Embryonic facial prominence (tissue), 1 donor: ENCODE measurements around the gene FKBP1B.
"Not testable (repeated sequence)": the region's sequence is repeated elsewhere in the genome, so short reads cannot be mapped to it uniquely, and the experiment has no call there.

Experiments used
- DNase-seq: peaks from one replicate; pipeline ENCODE4 v3.0.0-alpha.2; 2016; ENCODE audit errors: extremely low spot score

Gene FKBP1B

GRCh38 chr2:24058564-24059271 lies 9.2 kb downstream of the FKBP1B start:
- no peak for DNase-seq

- DNase-seq = no peak
Observed at GRCh38 chr2:24065341-24065740, 15.8 kb downstream of the FKBP1B start.

- no peak for DNase-seq
Observed at GRCh38 chr2:24072259-24072658, 22.7 kb downstream of the FKBP1B start.

GRCh38 chr2:24073816-24074215 lies 24.3 kb downstream of the FKBP1B start:
- no peak for DNase-seq

GRCh38 chr2:24075259-24075658 lies 25.7 kb downstream of the FKBP1B start:
- DNase-seq = no peak

- peak; percentile 95 for DNase-seq
Observed at GRCh38 chr2:24075915-24076848, 26.6 kb downstream of the FKBP1B start, which contains the start of gene SF3B6. Gene SF3B6 (minus strand): TSS chr2:24076326. CDS start chr2:24076229, 97 bp downstream.

GRCh38 chr2:24076849-24077534 lies 27.5 kb downstream of the FKBP1B start:
- DNase-seq = peak; percentile 10

- no peak for DNase-seq
Observed at GRCh38 chr2:24077535-24077877, 28.0 kb downstream of the FKBP1B start.

GRCh38 chr2:24077879-24078278 lies 28.3 kb downstream of the FKBP1B start:
- no peak for DNase-seq

- DNase-seq = no peak
Observed at GRCh38 chr2:24080701-24081100, 31.2 kb downstream of the FKBP1B start.

GRCh38 chr2:24082787-24083566 lies 33.4 kb downstream of the FKBP1B start:
- no peak for DNase-seq

- DNase-seq = peak; percentile 65
Observed at GRCh38 chr2:24083567-24084385, 34.2 kb downstream of the FKBP1B start.

GRCh38 chr2:24084386-24085199 lies 35.1 kb downstream of the FKBP1B start, which contains the start of gene TP53I3:
Gene TP53I3 (minus strand): TSS chr2:24084834. CDS start chr2:24084326, 508 bp downstream.
- DNase-seq = peak; percentile 70

GRCh38 chr2:24085200-24085489 lies 35.6 kb downstream of the FKBP1B start:
- DNase-seq = no peak

GRCh38 chr2:24086241-24086640 lies 36.7 kb downstream of the FKBP1B start:
- no peak for DNase-seq

GRCh38 chr2:24087032-24087431 lies 37.5 kb downstream of the FKBP1B start:
- DNase-seq = no peak

- DNase-seq = no peak
Observed at GRCh38 chr2:24088821-24089359, 39.3 kb downstream of the FKBP1B start.

- DNase-seq = not testable (repeated sequence)
Observed at GRCh38 chr2:24093270-24093669, 43.7 kb downstream of the FKBP1B start.

GRCh38 chr2:24095171-24095677 lies 45.7 kb downstream of the FKBP1B start:
- not testable (repeated sequence) for DNase-seq
